Calu3 (cell line): ENCODE results near the gene GJB5. TPM values are rescaled to one million over a fixed set of nuclear protein-coding genes. Genes with fewer than 3 reads are reported as not detected.

Experiments
- BruUV-seq: library from RNA; stranded (reverse); fragments of 400-500 nt; replicated peaks from 2 replicates; lab custom pipeline; 2021; lab: Mats Ljungman, UMichigan
- CTCF ChIA-PET: fragments of 300-600 bp; sonication (Branson Sonifier 250); formaldehyde crosslinking; loops from one replicate; lab custom pipeline; 2022; ENCODE audit warnings: antibody characterized with exemption; lab: Charles Lee
- DNase-seq: peaks from one replicate; pipeline ENCODE4 v3.0.0; 2022
- H3K27ac Mint-ChIP-seq: one replicate; pipeline ENCODE4 v1.8.0; 2022; ENCODE audit warnings: mixed read lengths; ENCODE audit not compliant: unreplicated experiment
- H3K27me3 Mint-ChIP-seq: one replicate; pipeline ENCODE4 v1.8.0; 2022; ENCODE audit warnings: mixed read lengths; ENCODE audit not compliant: unreplicated experiment
- H3K36me3 Mint-ChIP-seq: one replicate; pipeline ENCODE4 v1.8.0; 2022; ENCODE audit warnings: mild to moderate bottlenecking, moderate library complexity, mixed read lengths; ENCODE audit not compliant: insufficient read depth, unreplicated experiment
- H3K4me1 Mint-ChIP-seq: one replicate; pipeline ENCODE4 v1.8.0; 2022; ENCODE audit warnings: mild to moderate bottlenecking, low read depth, mixed read lengths; ENCODE audit not compliant: unreplicated experiment
- H3K4me3 Mint-ChIP-seq: one replicate; pipeline ENCODE4 v1.8.0; 2022; ENCODE audit warnings: mild to moderate bottlenecking, low read depth, moderate library complexity, mixed read lengths; ENCODE audit not compliant: unreplicated experiment
- H3K9me3 Mint-ChIP-seq: one replicate; pipeline ENCODE4 v1.8.0; 2022; ENCODE audit warnings: low read depth, mixed read lengths; ENCODE audit not compliant: unreplicated experiment
- CTCF ChIP-seq: fragments of 200-600 bp; IDR thresholded peaks from one replicate; pipeline ENCODE4 v1.8.0; 2022; ENCODE audit warnings: antibody characterized with exemption; ENCODE audit not compliant: unreplicated experiment
- intact Hi-C: fragments of 100-400 bp; cut with micrococcal nuclease; formaldehyde crosslinking; loops from one replicate; pipeline ENCODE4 v1.10.0; 2022; ENCODE audit not compliant: unreplicated experiment
- total RNA-seq: library from RNA; stranded (reverse); gene quantifications from 2 replicates; pipeline ENCODE4 v1.2.3, GENCODE V29; 2022

GJB5 gene
- total RNA-seq, 1 experiment from 2014 or later, result 1.1 TPM

GRCh38 chr1:34744851-34745250 lies 10.0 kb upstream of the GJB5 start:
- H3K4me3 Mint-ChIP-seq, result no peak overlapping the region
- DNase-seq, result no peak
- no peaks in the 10 kb centered on the region for H3K9me3 Mint-ChIP-seq
- no peaks in the 10 kb centered on the region for H3K36me3 Mint-ChIP-seq
- H3K27me3 Mint-ChIP-seq, result no peaks in the 10 kb centered on the region
- intact Hi-C loops, result loop anchor here (5.0 kb wide), 4 partner anchors 63 to 1113 kb away; no protein-coding TSS in a partner anchor
- no TSS peak for BruUV-seq
- peaks cover 15% of the 10 kb centered on the region for H3K4me1 Mint-ChIP-seq
- no peak for TF ChIP-seq CTCF
- CTCF ChIA-PET, result no interaction called here
- H3K27ac Mint-ChIP-seq, result no peak overlapping the region

- no TSS peak for BruUV-seq
- H3K27me3 Mint-ChIP-seq, result no peaks in the 10 kb centered on the region
- no peak overlapping the region for H3K27ac Mint-ChIP-seq
- H3K4me1 Mint-ChIP-seq, result peaks cover 15% of the 10 kb centered on the region
- H3K4me3 Mint-ChIP-seq, result no peak overlapping the region
- CTCF ChIA-PET, result no interaction called here
- no peak for DNase-seq
- TF ChIP-seq CTCF, result no peak
- intact Hi-C loops, result no loop called here
- H3K9me3 Mint-ChIP-seq, result no peaks in the 10 kb centered on the region
- no peaks in the 10 kb centered on the region for H3K36me3 Mint-ChIP-seq
Measured at GRCh38 chr1:34745666-34746065, 9.2 kb upstream of the GJB5 start.

GRCh38 chr1:34746101-34746500 lies 8.7 kb upstream of the GJB5 start:
- Mint-ChIP-seq H3K9me3 (no peaks in the 10 kb centered on the region), H3K27ac (no peak overlapping the region), H3K4me1 (peaks cover 15% of the 10 kb centered on the region), H3K36me3 (no peaks in the 10 kb centered on the region), H3K27me3 (no peaks in the 10 kb centered on the region), H3K4me3 (no peak overlapping the region)
- no peak for TF ChIP-seq CTCF
- intact Hi-C loops, result no loop called here
- no peak for DNase-seq
- CTCF ChIA-PET, result no interaction called here
- no TSS peak for BruUV-seq

- H3K4me3 Mint-ChIP-seq, result no peak overlapping the region
- no peaks in the 10 kb centered on the region for H3K9me3 Mint-ChIP-seq
- DNase-seq, result no peak
- intact Hi-C loops, result no loop called here
- no TSS peak for BruUV-seq
- H3K36me3 Mint-ChIP-seq, result no peaks in the 10 kb centered on the region
- TF ChIP-seq CTCF, result no peak
- peaks cover 15% of the 10 kb centered on the region for H3K4me1 Mint-ChIP-seq
- H3K27me3 Mint-ChIP-seq, result no peaks in the 10 kb centered on the region
- CTCF ChIA-PET, result no interaction called here
- H3K27ac Mint-ChIP-seq, result no peak overlapping the region
Measured at GRCh38 chr1:34746785-34747637, 7.8 kb upstream of the GJB5 start.
